Spleen (tissue), 11 donors: ENCODE measurements around the gene DNASE1L2. TPM values are rescaled to one million over a fixed set of nuclear protein-coding genes. Genes with fewer than 3 reads are reported as not detected.
A peak's percentile ranks its signal among the peaks of the same experiment; 100 is the strongest.

Experiments used
- DNase-seq: peaks from one replicate; pipeline ENCODE4 v3.0.0-alpha.2; 2020
- H3K27ac ChIP-seq, 8 donors: fragments of 200-600 bp; sonication (generic) in 7 of 8; 1 replicate in 4 of 8; 2 replicates in 4 of 8; pipeline versions ENCODE4 v1.5.0 to v1.8.0; 2016 to 2021; ENCODE audit warnings: inconsistent platforms in 4 of 8, mild to moderate bottlenecking in 4 of 8, moderate library complexity in 1 of 8
- H3K27me3 ChIP-seq, 7 donors: fragments of 200-600 bp; sonication (generic) in 6 of 7; replicated peaks in 1 of 7; 1 replicate in 4 of 7; 2 replicates in 3 of 7; pipeline versions ENCODE4 v1.5.0 to v1.8.0; 2016 to 2021; ENCODE audit warnings: inconsistent platforms in 3 of 7, mild to moderate bottlenecking in 1 of 7
- H3K36me3 ChIP-seq, 6 donors: fragments of 200-600 bp; sonication (generic) in 5 of 6; 1 replicate in 4 of 6; 2 replicates in 2 of 6; pipeline versions ENCODE4 v1.5.0 to v1.8.0; 2016 to 2021; ENCODE audit warnings: inconsistent platforms in 2 of 6
- H3K4me1 ChIP-seq, 6 donors: fragments of 200-600 bp; sonication (generic) in 5 of 6; 1 replicate in 3 of 6; 2 replicates in 3 of 6; pipeline versions ENCODE4 v1.5.0 to v1.8.0; 2016 to 2021; ENCODE audit warnings: inconsistent platforms in 3 of 6
- H3K4me3 ChIP-seq, 8 donors: fragments of 200-600 bp; sonication (generic) in 7 of 8; 1 replicate in 4 of 8; 2 replicates in 4 of 8; pipeline versions ENCODE4 v1.5.0 to v1.8.0; 2016 to 2021; ENCODE audit warnings: inconsistent platforms in 4 of 8, mild to moderate bottlenecking in 4 of 8, moderate library complexity in 2 of 8
- H3K9me3 ChIP-seq, 8 donors: fragments of 200-600 bp; sonication (generic) in 7 of 8; 1 replicate in 4 of 8; 2 replicates in 4 of 8; pipeline versions ENCODE4 v1.5.0 to v1.8.0; 2016 to 2021; ENCODE audit warnings: inconsistent platforms in 4 of 8
- CTCF ChIP-seq, 11 experiments: fragments of 200-600 bp in 7 of 11; fragments of 450-650 bp in 4 of 11; sonication (generic) in 4 of 11; IDR thresholded peaks in 8 of 11; conservative IDR thresholded peaks in 3 of 11; 1 replicate in 7 of 11; 2 replicates in 4 of 11; pipeline versions ENCODE4 v1.4.0 to v1.8.0; 2016 to 2021; ENCODE audit warnings: antibody characterized with exemption in 11 of 11, inconsistent platforms in 4 of 11, mild to moderate bottlenecking in 1 of 11
- POLR2A ChIP-seq, 3 donors: fragments of 450-650 bp; IDR thresholded peaks; one replicate each; pipeline ENCODE4 v1.5.1; 2017; ENCODE audit warnings: antibody characterized with exemption in 3 of 3, mild to moderate bottlenecking in 1 of 3
- POLR2AphosphoS5 ChIP-seq, 3 donors: sonication (generic); formaldehyde crosslinking; IDR thresholded peaks; one replicate each; pipeline ENCODE4 v1.5.1; 2017; ENCODE audit warnings: antibody characterized with exemption in 3 of 3
- WGBS, 5 donors: extraction: QIAGEN DNeasy Blood & Tissue Kit in 3 of 5; methylation state at CpG; one replicate each; pipeline versions ENCODE4 v1.1.5 to v1.1.7; 2013 to 2018; 5-methylcytosine and 5-hydroxymethylcytosine counted together
- intact Hi-C: fragments of 100-400 bp; cut with DNase I; formaldehyde crosslinking; loops from one replicate; pipeline ENCODE4 v1.15.0; 2023; ENCODE audit warnings: low total_unique reads
- polyA plus RNA-seq, 3 donors: library from polyadenylated mRNA; stranded (reverse); fragments of 200-250 nt; gene quantifications; one replicate each; pipeline ENCODE4 v1.2.1, GENCODE V29; 2013
- total RNA-seq, 7 donors: library from RNA; depleted of rRNA in 3 of 7; stranded (reverse); fragments of >200 nt in 3 of 7; fragmentation: NEBNext Ultra II Directional in 4 of 7; extraction: Animal tissue kit (Norgen Biotek cat#: 25700) in 4 of 7; gene quantifications; one replicate each; pipeline versions ENCODE4 v1.1.0 to v1.2.1, GENCODE V29; 2016 to 2021
- donor health status: healthy with polysubstance abuse.
- donor health status: DM: no; HTN: no; CAD: no; lungs with moderate emphysema.
- donor health status: DM: no; HTN: no; CAD: no.
- donor health status: Bipolar disorder and iron deficiency.
- donor health status: healthy.
- donor health status: DM: no; HTN: no; CAD: no.
- donor health status: DM: yes; HTN: yes; CAD: no.

DNASE1L2 gene
- total and polyA plus RNA-seq, 10 donors = 0.59 to 2.2 (median 1.2) TPM

DNA sequence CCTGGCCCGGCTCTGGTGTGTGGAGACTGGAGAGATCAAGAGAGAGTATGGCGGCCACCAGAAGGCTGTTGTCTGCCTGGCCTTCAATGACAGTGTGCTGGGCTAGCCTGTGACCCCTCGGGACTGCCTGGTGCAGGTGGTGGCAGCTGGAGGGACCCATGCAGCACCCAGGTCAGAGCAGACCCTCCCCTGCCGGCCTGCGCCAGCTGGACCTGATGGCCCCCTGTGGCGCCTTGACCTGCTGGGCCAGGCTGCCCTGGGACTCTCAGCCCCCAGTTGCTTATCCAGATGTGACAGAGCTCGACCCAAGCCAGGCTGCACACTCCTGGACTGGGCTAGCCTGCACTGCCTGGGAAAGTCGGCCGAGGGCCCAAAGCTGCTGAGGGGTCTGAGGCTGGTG, 27.5 kb upstream of the DNASE1L2 start:
- DNase-seq = no peak
- H3K4me3 ChIP-seq = no peak overlapping the region
- H3K9me3 ChIP-seq = no peaks in the 10 kb centered on the region
- no peaks in the 10 kb centered on the region for H3K27me3 ChIP-seq
- TF ChIP-seq POLR2A (IDR thresholded peaks at IDR 0.05) (no peak), CTCF (IDR thresholded peaks at IDR 0.05 in 8 of 11, conservative IDR thresholded peaks at IDR 0.05 in 3 of 11) (no peak), POLR2AphosphoS5 (IDR thresholded peaks at IDR 0.05) (peak in 1 of 3 donors; percentile 2)
- intact Hi-C loops = no loop called here
- 95 to 97% (median 96%) methylated on average over 5 to 9 of the region's 9 CpGs for WGBS, 5 donors
- peaks cover 0 to 54% (median 33%) of the 10 kb centered on the region in 6 donors for H3K36me3 ChIP-seq
- H3K4me1 ChIP-seq = peaks cover 28 to 72% (median 51%) of the 10 kb centered on the region in 6 donors
- no peak overlapping the region for H3K27ac ChIP-seq

GRCh38 chr16:2209258-2210008, 26.8 kb upstream of the DNASE1L2 start:
- H3K4me3 ChIP-seq = no peak overlapping the region
- H3K9me3 ChIP-seq = no peaks in the 10 kb centered on the region
- TF ChIP-seq CTCF (IDR thresholded peaks at IDR 0.05 in 8 of 11, conservative IDR thresholded peaks at IDR 0.05 in 3 of 11) (no peak), POLR2A (IDR thresholded peaks at IDR 0.05) (no peak), POLR2AphosphoS5 (IDR thresholded peaks at IDR 0.05) (peak in 1 of 3 donors; percentile 32)
- 88 to 95% (median 89%) methylated on average over 21 to 29 of the region's 29 CpGs for WGBS, 5 donors
- no peaks in the 10 kb centered on the region for H3K27me3 ChIP-seq
- H3K36me3 ChIP-seq = peaks cover 0 to 54% (median 33%) of the 10 kb centered on the region in 6 donors
- intact Hi-C loops = no loop called here
- peaks cover 32 to 75% (median 54%) of the 10 kb centered on the region in 6 donors for H3K4me1 ChIP-seq
- H3K27ac ChIP-seq = no peak overlapping the region
- no peak for DNase-seq

- peaks cover 0 to 54% (median 33%) of the 10 kb centered on the region in 6 donors for H3K36me3 ChIP-seq
- no peaks in the 10 kb centered on the region for H3K9me3 ChIP-seq
- no peak for TF ChIP-seq CTCF (IDR thresholded peaks at IDR 0.05 in 8 of 11, conservative IDR thresholded peaks at IDR 0.05 in 3 of 11)
- peak in 1 of 3 donors; percentile 16 for TF ChIP-seq POLR2AphosphoS5 (IDR thresholded peaks at IDR 0.05)
- no peak overlapping the region for H3K27ac ChIP-seq
- intact Hi-C loops = no loop called here
- WGBS, 5 donors = 92 to 95% (median 93%) methylated on average over 7 to 17 of the region's 17 CpGs
- DNase-seq = no peak
- H3K4me3 ChIP-seq = no peak overlapping the region
- H3K4me1 ChIP-seq = peaks cover 28 to 70% (median 48%) of the 10 kb centered on the region in 6 donors
- no peaks in the 10 kb centered on the region for H3K27me3 ChIP-seq
Observed at GRCh38 chr16:2210009-2210332, 26.3 kb upstream of the DNASE1L2 start.
